Stimulated activated CD8-positive, alpha-beta memory T cell treated with anti-CD3 and anti-CD28 coated beads, Interleukin-2, amount 100 ng/mL, for 48 hours (primary cell): Measurements from ENCODE around the gene HOXA6.

Source experiments
- DNase-seq, 2 donors: peaks; one replicate each; pipeline ENCODE4 v3.0.0-alpha.2; 2020; ENCODE audit warnings: low read depth in 2 of 2

The HOXA6 gene

DNA sequence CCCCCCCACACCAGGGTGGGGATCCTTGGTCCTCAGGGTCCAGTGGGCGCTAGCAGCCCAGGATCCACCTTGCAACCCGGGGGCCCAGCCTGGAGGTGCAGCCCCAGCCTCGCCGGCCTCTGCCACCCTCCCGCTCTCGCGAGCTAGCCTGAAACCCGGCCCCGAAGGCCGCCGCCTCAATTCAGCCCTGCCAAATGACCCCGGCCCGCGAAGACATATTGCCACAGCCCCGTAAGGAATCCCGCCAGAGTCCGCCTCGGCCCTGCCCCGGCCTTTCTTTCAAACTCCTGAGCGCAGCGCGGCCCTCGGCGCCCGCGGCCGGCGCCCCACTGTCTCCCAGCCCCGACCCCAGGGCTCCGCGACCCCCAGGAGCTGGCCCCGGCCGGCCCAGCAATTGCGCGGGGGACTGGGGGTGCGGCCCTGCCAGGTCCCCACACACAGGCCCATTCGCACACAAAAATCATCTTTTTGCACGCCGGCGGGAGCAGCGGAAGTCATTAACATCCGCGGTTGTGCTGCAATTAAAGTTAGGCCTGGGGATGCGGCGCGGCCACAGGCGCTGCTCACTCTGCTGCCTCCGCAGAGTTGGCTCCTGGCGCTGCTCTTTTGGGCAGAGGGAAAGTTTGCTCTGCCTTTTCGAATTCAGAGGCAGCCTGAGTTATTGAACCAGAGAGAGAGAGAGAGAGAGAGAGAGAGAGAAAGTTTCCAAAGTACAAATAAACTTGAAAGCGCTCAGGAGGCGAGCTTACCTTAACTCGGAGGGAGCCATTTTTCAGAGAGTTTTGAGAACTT is 8.0 kb downstream of the HOXA6 start:
- no peak for DNase-seq

DNA sequence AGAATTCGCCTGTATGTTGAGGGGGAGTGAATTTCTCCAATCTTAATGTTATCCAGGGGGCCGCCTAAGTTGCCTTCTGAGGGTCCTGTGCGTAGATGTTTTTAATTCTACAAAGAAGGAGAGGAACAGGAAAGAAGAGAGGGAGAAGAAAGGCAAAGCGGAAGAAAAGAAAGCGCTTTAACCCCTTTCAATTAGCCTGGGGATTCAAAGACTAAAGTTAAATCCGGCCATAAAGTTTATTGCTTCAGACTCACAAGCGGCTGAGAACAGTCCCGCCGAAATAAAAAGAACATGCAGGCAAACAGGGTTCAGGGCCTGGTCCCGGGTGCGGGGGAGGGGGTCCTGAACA is 8.6 kb downstream of the HOXA6 start:
- DNase-seq = no peak

DNA sequence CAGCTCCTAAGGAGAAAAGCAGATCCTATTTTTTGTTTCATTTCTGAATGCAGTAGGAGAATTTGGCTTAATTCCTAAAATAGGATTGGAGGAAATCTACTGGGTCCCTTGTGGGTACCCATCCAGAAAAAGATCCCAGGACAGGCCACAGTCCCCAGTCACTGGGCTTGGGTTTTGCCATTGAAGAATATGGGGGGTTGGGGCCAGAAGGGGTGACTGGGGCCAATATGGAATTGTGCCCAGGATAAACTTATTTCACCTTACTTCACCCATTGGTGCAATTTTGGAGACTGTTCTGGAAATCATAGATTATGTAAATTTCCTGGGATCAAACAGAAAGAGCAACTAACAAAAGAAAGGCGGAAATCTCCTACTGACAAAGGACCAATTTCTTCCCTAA is 9.1 kb downstream of the HOXA6 start:
- no peak for DNase-seq

DNA sequence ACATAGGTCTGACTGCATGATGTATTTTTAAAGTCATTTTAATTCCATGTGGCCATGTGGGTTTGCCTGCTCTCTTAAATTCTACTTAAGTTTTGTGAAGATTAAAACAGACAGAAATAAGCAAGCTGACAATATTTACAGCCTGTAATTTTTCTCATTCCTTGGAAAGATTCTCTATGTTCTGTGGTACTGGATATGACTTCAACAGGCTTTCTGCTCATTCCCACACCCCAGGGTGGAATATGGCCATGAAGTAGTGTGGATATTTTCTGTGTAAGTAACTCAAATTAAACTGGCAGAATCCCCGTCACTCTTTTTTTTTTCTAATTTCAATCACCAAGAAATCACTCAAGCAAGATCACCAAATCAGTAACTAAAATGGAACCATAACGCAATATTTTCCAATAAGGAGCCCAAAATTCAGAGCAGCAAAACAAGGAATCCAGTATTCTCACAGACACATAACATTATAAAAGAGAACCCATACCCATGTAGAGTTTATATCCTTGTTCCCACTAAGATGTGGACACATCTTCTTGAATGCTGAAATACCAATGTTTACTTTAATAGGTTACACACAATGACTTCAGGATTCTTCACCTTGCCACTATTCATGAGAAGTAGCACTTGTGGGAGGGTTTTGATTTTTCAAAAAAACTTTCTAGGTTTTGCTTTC is 9.8 kb downstream of the HOXA6 start:
- DNase-seq = no peak

DNA sequence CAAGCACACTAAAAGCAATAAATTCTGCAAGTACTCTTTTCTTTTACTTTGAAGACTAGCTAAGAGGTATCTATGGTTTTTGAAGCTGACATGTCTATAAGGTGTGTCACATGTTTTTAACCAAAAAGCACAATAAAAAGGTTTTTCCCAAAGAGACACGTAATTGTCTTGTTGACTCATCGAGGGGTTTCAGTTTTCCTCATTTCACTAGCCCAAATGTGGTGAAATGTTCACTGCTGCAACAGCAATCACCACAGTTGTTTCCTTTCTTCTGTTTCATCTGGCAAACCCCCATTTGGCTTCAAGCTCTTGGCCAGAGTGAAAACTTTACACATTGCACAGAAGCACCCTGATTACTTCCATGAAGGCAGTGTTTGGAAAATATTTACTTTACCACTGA is 13.2 kb downstream of the HOXA6 start:
- no peak for DNase-seq

DNA sequence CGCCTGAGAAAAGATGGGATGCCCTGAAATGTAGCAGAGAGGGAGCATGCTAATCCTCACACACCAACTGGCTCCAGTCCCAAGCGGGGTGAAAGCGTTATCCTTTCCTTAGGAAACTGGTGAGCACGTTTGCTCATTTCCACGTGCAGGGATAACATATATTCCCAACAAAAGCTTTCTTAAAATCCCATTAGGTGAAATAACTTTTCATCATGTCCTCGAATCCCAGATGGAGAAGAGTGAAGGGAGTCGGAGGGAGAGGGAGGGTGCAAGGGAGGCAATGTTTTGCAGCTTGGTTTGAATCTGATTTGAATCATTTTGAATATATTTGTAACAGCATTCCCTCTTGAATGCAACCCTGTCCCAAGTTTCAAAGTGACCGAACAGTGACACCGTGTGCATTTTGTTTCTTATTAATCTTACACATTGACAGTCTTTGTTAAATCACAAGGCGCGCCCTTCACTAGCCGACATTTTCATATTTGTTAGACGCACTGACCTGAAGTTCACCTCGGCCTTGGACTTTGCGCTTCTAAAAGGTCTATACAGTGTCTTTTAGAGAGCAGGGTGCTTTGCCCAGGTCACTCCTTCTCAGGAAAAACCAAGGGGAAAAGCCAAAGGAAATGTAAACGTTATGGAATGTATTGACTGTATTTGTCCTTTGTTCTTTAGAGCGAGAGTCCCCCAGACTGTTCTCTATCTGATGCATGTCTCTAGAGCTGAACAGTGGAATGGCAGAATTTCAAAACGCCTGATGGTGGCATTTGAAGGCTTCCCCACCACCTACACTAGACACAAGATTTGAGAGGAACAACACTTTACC is 14.0 kb downstream of the HOXA6 start:
- DNase-seq = no peak

DNA sequence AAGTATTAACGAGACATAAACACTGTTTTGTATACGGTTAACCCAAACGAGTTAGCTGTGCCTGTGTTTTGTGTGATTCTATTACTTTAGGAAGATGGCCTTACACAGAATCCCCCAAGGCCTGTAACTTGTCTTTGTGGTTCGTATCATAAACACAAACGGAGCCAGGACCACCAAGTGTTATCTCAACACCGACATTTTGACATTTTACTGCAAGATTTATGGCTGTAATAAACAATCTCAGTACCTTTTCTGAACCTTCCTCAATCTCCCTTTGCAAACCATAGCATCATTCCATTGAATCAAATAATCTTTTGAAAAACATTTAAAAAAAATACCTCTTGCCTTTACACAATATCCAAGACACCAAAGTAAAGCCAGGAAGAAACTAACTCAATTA is 14.6 kb downstream of the HOXA6 start:
- DNase-seq = no peak

DNA sequence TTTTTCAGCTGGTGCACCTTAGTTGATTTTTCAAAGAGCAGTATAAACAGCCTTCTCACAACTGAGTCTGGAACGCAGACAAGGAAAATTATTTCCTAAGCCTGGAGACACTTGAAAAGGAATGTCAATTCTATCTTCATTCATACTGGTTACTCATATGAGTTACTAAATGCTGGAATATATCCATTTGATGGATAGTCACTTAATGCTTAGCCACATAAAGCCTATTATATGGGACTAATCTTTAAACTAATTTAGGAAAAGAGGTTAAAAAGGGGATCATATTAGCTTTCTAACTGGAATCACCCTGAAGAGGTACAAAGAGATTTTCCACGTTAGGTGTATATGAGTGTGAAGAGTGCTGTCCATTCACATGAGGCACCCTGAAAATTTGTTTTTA is 15.4 kb downstream of the HOXA6 start:
- DNase-seq = no peak

DNA sequence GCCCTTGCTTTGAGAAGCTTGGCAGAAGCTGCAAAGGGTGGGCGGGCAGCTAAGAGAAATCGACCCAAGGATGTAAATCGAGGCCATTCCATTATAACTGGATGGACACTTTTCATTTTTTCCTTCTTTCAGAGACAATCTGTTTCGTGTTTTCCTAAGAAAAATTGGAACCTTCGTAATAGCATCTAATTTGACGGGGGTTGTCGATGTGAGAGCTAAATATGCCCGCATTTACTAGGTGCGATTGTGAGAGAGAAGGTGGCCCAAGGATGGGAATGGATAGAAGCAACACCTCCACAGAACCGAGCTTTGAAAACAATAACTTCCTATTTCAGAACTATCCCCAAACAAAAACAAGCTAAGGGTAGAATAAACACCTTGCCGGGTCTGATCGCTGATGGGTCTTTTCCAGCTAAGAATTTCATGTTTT is 16.2 kb downstream of the HOXA6 start:
- no peak for DNase-seq

DNA sequence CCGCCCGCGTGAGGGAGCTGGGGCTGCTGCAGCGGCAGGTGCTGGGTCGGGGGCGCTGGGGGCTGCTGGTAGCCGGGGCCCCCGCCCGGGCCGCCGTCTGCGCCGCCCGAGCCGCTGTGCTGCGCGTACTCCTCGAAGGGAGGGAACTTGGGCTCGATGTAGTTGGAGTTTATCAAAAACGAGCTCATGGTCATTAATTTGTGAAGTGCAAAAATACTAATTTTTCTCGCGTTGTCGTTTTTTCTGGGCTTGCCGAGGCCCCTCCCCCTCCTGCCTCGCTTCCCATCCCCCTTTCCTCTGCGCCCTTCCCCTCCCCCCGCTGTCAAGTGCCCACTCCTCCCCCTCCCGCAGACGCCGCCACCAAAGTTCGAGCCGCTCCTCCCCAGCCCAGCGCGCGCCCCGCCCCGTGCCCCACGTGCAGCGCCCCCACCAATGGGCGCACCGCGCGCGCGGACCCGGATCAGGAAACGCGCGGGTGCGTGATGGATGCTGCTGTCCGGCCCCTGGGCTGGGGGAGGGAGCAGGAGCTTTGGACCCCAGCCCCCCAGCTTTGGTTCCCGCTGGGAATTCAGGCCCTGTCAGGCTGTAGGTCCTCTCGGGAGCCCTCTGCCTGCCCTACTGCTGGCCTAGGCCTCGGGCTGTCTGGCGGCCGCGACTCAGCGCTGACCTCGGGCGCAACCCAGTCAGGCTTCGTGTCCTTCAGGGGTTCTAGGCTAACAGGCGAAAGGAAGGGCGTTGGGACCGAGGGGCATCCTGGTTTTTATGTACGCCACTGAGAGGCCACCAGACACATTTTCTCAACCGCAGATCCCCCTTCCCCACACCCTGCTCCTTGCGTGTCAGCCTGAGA is 16.8 kb downstream of the HOXA6 start, which contains the start of gene HOXA4:
Gene HOXA4, minus strand, starts transcription at position 218 of the 850 bp plus-strand sequence. Its CDS starts 24 bp downstream, at position 194.
- peak; percentile 36 to 60 for DNase-seq

DNA sequence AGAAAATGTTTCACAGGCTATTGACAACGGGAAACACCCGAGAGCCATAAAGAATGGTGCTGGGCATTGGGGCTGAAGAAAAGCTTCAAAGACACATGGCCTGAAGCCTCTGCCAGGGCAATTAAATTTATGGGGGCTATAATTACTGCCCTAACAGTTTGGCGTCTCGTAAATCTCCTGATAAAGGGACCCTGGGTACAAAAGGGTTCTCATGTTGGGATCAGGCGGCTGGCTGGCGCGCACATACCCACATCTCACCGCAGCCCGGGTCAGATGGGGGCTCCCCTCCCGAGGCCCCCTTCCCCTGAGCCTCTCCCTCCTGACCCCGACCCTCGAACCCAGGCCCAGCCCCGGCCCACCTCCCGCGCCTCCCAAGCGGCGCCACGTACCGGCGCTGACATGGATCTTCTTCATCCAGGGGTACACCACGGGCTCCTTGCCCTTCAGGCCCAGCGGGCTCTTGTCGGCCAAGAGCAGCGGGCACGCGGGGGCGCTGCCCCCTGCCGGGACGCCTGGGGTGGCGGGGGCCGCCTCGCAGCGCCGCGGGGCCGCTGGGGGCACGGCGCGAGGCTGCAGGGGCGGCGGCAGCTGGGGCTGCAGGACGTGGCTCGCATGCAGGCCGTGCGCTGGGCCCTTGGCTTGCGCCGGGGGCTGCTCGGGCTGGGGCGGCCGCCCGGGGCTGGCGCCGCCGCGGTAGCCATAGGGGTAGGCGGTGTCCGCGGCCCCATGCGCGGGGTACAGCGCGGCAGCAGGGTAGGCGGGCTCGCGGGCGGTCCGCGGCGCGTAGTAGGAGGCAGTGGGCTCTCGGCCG is 17.6 kb downstream of the HOXA6 start:
- no peak for DNase-seq

DNA sequence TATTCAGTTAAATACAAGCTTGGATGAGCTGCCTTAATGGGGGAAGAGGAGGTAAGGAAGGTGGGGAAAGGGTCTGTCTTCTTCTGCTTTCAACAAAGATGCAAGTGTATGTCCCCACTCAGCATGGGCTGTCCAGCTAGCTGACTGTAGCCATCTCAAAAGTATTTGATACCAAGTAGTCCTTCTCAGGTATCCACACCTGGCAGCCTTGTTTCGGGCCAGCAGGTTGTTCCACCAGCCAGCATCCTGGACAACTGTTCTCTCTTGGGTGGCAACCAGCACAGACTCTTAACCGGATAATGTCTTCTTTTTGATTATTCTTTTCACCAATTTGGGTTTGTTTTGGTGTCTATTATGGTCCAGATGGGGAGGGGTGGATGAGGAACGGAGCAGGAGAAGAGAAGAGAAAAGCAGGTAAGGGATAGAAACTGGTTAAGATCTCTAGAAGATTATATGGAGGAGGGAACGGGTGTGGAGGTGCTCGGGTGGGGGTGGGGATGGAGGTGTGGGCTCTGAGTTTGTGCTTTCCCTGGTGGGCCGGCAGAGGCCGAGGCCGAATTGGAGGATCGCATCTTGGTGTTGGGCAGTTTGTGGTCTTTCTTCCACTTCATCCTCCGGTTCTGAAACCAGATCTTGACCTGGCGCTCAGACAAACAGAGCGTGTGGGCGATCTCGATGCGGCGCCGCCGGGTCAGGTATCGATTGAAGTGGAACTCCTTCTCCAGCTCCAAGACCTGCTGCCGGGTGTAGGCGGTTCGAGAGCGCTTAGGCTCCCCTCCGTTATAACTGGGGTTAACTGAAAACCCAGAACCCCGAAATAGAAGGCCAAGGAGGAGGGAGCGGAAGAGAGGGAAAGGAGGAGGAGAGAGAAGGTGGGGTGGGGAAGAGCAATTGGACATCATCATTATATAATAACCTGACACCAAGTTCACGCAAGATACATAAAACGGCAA is 18.5 kb downstream of the HOXA6 start:
- no peak for DNase-seq

DNA sequence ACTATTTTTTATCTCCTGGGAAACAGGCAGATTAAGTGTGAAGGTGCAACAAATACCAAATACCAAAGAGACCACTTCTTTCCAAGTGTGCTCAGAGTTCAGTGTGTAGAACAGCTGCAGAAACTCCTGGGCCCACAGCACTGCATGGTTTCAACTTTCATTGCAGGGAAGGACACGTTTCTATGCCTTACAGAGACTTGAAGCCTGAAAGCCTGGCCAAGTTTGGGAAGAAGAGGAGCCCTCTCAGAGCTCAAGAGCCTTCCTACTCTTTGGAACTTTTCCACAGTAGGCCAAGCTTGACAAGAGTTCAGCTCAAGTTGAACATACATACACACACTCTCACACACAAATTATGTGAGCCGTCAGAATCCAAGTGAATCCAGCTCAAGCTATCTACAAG is 19.5 kb downstream of the HOXA6 start:
- no peak for DNase-seq

DNA sequence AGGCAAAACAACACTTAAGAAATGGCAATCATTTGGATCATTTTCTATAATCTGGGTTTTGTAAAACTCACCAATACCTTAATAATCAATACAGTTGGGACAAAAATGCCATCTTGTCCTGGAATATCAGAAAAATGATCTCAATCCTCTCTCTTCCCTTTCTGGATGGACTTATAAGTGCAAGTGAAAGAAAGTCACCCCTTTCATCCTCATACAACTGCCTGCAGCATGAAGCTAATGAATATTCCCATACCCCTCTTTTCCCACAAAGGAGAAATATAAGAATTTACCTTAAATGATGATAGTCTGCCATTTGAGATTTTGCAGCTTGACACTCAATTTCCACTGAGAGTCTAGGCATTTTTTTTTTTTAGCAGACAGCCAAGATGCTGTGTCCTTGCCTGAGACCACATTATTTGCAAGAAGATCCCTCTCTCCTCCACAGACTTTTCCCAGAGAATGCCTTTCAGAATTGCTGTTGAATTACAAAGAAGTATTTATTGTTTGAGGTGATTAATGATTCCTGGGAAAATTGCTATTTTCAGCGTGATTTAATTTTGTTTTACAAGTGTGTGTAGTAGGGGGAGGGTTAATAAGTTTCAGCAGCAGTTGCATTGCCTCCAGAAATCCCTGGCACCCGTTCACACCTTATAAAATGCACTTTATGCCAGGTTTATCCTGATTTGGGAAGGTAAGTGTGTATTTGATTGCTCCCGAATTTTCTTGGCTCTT is 20.8 kb downstream of the HOXA6 start:
- DNase-seq = no peak

DNA sequence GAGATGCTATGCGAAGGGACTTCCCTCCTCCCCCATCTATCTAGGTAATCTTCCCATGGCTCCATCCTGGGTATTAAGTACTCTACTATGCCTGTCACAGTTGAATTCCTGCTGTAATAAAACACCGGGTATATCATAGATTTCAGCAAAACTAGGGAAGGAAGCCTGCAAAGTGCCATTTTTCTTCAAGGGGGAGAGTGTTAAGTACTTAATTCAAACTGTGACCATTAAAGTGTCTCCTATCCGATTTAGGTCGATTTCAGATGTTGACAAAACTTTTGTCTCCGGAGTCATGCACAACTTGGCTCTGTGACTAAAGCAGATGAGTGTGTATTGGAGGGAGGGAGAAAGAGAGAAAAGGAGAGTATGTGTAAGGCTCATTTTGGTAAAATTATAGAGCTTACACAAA is 21.6 kb downstream of the HOXA6 start:
- no peak for DNase-seq

DNA sequence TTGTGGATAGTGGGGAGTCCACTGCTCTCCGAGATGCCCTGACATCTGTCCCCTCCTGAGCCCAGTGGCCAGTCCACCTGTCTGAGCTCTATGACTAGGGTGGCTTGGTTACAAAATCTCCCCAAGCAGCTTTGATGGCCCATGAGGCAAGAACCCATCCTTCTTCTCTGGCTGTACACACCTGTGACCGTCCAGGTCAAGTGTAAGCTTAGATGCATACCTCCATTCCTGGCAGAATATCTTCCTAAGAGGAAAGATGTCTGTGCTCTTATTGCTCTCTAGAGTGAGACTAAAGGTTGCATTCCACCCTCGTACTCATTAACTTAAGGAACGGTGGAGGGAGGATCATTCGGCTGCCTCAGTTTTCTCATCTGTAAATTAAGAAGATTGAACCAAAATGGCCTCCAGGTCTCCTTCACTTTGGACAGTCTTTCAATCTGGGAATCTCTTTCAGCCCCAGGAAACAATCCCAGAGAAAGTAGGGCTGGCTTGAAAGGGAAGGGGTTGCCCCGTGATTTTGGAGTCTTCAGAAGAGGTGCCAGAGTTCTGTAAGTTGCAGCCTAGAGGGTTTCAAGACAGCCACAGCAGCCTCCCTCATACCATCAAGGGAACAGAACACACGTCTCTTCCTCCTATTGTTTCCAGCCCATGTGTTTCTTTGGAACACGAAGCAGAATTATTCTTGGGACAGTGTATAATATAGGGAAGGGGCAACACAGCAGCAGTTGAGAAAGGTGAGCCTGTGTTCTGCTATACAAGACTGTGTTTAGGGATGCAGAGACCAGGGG is 22.5 kb downstream of the HOXA6 start:
- DNase-seq = no peak

DNA sequence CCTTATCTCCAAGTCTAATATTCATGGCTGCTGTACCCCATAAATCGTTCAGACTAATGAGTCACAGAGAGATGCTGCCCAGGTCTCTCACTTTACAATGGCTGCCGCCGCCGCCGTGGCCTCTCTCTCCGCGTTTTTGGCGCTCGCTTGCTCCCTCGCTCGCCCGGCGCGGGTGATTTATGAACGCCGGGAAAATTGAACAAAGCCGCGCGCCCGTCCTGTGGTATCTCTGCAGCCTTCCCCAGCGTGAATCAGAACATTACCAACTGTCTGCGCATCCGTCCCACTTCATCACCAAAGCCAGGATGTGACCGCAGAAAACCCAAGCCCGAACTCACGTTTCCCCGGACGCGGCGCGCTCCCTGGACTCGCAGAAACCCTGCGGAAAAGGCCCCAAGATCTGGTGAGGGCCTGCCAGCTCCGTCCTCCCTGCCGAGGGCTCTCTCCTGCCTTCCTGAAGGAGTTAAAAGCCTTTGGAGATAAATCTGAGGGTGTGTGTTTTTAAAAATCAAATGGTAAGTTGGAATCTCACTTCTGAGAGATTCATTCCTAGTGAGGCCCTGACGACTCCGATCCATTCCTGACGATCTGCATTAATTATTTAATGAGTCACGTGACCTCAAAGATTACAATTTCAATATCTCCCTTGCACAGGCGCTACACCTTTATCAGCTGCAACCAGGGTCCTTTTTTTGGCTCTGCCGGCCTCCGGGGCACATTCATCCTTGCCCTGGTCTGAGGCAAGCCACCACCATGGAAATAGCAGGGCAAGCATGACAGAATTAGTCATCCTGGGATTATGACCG is 23.3 kb downstream of the HOXA6 start:
- no peak for DNase-seq
